Embryonic facial prominence (tissue), 1 donor: ENCODE measurements around the gene PSMG2.

Source experiments
- DNase-seq: peaks from one replicate; pipeline ENCODE4 v3.0.0-alpha.2; 2016; ENCODE audit errors: extremely low spot score

Gene PSMG2

DNA sequence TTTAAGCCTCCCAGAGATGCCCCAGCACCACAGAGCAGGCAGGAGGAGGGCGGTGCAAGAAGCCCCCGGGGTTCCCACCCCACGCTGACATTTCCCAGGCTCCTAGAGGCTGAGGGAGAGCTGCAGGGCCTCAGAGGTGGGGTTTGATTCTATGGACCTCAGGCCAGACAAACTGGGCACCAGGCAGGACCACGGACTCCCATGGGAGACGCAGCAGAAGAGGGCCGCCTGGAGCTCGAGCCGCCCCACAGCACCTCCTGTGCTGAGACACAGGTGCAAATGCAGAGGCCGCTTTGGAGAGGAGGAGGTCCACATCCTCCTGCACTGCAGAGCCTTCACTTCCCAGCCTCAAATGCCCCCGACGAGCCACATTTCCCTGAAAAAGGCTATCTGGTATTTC is 62.7 kb downstream of the PSMG2 start:
- no peak for DNase-seq

DNA sequence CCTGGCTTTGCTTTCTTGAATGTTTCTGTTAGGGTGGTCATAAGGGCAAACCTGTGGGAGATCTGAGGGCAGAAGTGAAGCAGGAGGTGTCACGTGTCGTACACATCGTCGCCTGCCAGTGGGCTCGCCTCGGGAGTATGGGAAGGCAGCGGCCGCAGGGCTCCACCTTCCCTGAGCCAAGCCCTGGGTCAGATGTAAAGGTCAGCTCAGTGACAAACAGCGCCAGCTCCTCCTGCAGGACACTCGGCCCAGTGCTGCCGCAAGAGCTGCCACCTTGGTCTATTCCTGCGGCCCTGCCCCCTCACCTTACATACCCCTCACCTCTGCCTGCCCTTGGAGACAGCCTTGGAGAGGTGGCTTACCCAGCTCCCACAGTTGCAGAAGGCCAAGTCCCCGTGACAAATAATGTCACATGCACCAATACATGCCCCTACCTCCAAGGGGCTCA is 64.2 kb downstream of the PSMG2 start:
- DNase-seq, result no peak

DNA sequence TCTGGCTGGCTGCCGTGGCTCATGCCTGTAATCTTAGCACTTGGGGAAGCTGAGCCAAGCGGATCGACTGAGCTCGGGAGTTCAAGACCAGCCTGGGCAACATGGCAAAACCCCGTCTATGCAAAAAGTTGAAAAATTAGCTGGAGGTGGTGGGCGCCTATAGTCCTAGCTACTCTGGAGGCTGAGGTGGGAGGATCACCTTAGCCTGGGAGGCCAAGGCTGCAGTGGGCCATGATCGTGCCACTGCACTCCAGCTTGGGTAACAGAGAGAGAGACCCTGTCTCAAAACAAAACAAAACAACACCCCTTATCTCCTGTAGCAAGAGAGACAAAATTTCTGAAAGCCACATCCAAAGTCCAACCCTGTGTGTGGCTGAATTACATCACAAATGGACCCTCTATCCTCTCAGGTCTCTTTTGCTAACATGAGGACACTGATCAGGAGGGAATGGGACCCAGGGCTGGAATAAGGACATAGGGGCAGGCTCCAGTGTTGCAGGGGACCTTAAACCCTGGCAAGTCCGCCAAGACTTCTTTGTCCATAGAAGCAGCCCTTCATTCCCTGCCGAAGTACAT is 64.8 kb downstream of the PSMG2 start:
- DNase-seq, result no peak

DNA sequence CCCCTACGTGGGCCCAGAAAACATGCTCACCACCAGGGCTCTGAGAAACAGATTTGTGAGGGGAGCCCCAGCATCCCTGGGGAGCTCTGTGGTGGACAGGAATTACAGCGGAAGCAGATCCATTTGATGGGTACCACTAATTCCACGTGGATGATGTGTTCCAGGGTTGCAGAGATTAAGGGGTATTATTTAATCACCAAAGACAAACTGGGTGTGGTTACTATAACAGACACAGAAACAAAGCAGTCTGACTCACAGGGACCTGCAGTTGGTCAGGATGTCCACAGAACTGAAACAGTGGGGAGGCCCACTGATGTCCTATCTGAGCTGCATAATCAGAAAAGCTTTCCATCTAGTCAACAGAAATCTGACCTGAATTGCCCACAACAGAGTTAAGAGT is 65.8 kb downstream of the PSMG2 start:
- DNase-seq, result no peak

DNA sequence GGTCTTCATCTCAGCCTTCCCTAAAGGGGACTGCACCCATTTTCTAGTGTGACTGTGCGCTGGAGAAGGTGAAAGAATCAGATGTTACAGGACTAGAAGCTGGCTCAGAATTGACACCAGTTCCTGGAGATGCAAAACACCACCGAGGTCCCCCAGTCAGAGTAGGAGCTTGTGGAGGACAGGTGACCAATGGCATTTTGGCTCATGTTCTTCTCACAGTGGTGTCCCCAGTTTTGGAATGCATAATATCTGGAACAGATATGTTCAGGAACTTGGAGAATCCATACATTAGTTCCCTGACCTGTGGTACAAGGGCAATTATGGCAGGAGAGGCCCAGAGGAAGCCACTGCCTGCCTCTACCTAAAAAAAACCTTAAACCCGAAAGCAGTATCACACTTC is 66.3 kb downstream of the PSMG2 start:
- no peak for DNase-seq

DNA sequence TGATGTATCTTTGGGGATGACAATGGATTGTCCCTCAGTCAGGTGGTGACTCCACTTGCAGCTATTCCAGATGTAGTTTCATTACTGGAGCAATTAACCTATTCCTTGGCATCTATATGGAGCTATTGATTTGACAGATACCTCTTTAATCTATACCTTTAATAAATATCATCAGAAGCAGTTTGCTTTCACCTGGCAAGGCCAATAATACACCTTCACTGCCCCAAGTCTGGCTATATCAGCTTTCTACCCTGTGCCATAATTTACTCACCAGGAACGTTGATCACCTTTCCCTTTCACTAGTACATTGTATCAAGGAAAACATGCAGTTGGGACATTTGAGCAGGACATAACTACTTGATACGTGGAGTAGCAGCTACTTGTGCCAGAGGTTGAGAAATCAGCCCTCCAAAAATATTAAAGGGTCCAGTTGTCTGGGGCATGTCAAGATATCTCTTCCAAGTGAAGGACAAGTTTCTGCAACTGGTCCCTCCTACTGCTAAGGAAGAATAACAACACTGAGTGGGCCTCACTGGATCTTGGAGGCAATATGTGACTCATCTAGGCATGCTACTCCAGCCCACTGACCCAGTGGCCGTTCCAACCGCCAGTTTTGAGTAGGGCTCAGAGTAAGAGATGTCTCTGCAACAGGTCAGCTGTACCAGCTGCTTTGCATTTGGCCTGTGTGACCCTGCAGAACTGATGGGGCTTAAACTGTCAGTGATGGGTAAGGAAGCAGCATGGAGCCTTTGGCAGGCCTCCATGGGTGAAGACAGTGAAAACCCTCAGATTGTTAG is 67.0 kb downstream of the PSMG2 start:
- DNase-seq, result no peak

DNA sequence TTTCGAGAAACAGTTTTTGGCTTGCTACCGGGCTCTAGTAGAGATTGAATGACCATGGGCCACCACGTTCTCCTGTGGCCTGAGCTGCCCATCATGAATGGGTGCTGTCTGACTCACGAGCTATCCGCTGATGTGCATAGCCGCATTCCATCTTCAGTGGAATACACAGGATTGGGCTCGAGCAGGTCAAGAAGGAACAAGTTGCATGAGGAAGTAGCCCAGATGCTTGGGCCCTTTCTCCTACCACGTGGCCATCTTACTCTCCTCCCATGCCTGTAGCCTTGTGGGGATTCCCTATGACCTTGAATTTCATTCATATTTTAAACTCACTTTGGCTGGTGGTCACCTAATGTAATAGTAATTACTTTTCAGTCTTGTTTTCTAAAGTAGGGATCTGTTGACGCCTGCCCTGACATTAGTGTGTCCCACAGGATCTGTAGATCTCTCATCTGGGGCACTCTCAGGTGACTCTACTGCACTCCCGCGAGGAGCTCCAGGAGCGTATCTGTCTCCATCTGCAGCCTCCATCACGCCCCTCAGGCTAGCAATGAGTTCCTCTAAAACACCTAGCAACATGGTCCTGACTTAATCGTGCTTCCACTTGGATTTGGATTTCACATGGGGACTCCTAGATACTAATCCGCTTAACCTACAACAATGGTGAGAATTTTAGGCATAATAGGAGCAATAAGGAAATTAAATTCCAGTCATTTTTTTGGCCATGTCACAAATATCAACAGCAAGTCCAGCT is 67.8 kb downstream of the PSMG2 start:
- DNase-seq, result no peak

DNA sequence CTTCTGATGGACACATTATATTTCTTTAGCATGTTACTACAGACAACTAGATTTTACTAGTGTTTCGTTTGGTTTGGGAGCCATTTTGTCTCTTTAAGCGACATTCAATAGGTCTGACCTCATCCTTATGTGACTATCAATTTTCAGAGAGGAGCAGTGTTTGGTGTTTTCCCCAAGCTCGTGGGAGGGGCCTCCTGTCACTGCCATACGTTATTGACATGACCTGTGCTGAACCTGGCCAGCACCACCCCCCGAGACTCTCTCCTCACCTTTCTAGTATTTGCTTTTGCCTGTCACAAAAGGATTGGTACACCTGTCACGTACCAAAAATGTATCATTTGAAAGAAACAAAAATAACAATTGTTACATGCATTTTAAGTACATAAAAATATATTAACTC is 69.3 kb downstream of the PSMG2 start:
- no peak for DNase-seq

DNA sequence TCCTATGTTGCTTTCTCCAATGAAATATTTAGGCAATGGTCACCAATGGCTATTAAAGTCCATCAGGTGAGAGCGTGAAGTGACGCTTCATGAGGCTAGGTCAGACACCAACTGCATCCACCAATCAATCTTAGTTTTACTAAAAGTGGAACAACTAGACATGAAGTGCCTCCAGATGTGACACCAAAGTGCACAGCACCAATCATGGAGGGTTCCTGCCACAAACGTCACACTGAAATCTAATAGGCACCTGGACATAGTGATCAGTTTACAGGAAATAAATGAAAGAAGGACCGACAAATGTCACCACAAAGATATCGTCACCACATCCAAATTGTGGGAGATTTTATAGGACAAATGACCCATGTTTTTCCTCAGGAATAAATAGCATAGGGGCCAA is 70.5 kb downstream of the PSMG2 start:
- no peak for DNase-seq

DNA sequence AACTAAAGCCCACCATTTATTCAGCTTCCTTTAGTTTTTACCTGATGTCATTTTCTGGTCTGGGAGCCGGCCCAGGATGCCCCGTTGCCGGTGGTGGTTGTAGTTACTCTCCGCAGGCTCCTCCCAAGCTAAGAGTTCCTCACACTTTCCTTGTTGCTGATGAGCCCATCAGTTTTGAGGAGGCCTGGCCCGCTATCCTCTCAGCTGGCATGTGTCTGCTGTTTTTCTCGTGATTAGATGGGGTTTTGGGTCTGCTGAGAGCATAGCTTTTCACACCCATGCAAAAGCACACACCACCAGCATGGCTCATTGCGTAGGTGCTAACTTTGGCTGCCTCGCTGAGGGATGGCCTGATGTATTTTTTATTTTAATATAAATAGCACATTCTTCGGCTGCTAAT is 72.1 kb downstream of the PSMG2 start:
- DNase-seq, result no peak
